HCT116 (cell line): ENCODE results near the gene ATP7B.

Experiments
- CTCF ChIP-seq, 3 experiments: fragments of 200-600 bp in 1 of 3; sonication (generic) in 1 of 3; IDR thresholded peaks in 2 of 3; conservative IDR thresholded peaks in 1 of 3; 2 replicates each; pipeline ENCODE4 v1.5.1; 2012 to 2017; ENCODE audit warnings: low read depth in 2 of 3, low read length in 2 of 3, antibody characterized with exemption in 1 of 3, borderline replicate concordance in 1 of 3, control low read depth in 1 of 3, mild to moderate bottlenecking in 1 of 3, mixed read lengths in 1 of 3, mixed run types in 1 of 3, moderate library complexity in 1 of 3; ENCODE audit not compliant: insufficient read depth in 1 of 3
- ELF1 ChIP-seq: IDR thresholded peaks from 2 replicates; pipeline ENCODE4 v1.6.1; 2012; ENCODE audit warnings: low read depth, borderline replicate concordance
- POLR2A ChIP-seq: IDR thresholded peaks from 2 replicates; pipeline ENCODE4 v1.7.0; 2011; ENCODE audit warnings: borderline replicate concordance; ENCODE audit not compliant: insufficient read depth, insufficient read length; ENCODE audit errors: extremely low read depth
- YY1 ChIP-seq: IDR thresholded peaks from 2 replicates; pipeline ENCODE4 v1.6.1; 2011; ENCODE audit warnings: low read length, low read depth, moderate library complexity, mild to moderate bottlenecking; ENCODE audit not compliant: insufficient replicate concordance; ENCODE audit errors: extremely low read depth

GRCh38 chr13:51997641-51998330 lies 13.5 kb downstream of the ATP7B start:
- TF ChIP-seq CTCF (IDR thresholded peaks at IDR 0.05 in 2 of 3, conservative IDR thresholded peaks at IDR 0.05 in 1 of 3; ENCODE audit: borderline replicate concordance in 1 of 3, insufficient read depth in 1 of 3, low read depth in 2 of 3, low read length in 2 of 3) (no peak), ELF1 (no peak), POLR2A (no peak), YY1 (no peak)
